ENCODE results near the gene RPL38. TPM values are rescaled to one million over a fixed set of nuclear protein-coding genes. Genes with fewer than 3 reads are reported as not detected.

The RPL38 gene
- total and polyA plus RNA-seq, 8 donors = 395 to 1,054 (median 577) TPM

GRCh38 chr17:74164446-74165045 lies 38.9 kb upstream of the RPL38 start:
- intact Hi-C loops (cut with DNase I) = no loop called here
- no peaks in the 10 kb centered on the region for H3K36me3 ChIP-seq

GRCh38 chr17:74165797-74166365 lies 37.6 kb upstream of the RPL38 start:
- Histone ChIP-seq H3K27ac (no peak overlapping the region), H3K9me3 (no peaks in the 10 kb centered on the region), H3K27me3 (no peaks in the 10 kb centered on the region), H3K4me1 (no peaks in the 10 kb centered on the region), H3K4me3 (no peak overlapping the region), H3K36me3 (no peaks in the 10 kb centered on the region)
- intact Hi-C loops (cut with DNase I) = no loop called here
- no peak for TF ChIP-seq CTCF (IDR thresholded peaks at IDR 0.05)
- no peak for FAIRE-seq
- no peak for ATAC-seq
- WGBS, 2 donors = 71 to 76% methylated on average over 8 of the region's 8 CpGs
- no peak for DNase-seq

More at GRCh38 chr17:74164446-74165045, 38.9 kb upstream of the RPL38 start:
- H3K27ac ChIP-seq = no peak overlapping the region
- no peak overlapping the region for H3K4me3 ChIP-seq
- no peaks in the 10 kb centered on the region for H3K27me3 ChIP-seq
- 80 to 85% methylated on average over 9 of the region's 9 CpGs for WGBS, 2 donors
- H3K9me3 ChIP-seq = no peaks in the 10 kb centered on the region
- no peaks in the 10 kb centered on the region for H3K4me1 ChIP-seq
- ATAC-seq (no peak), DNase-seq (no peak), FAIRE-seq (no peak)
- TF ChIP-seq CTCF (IDR thresholded peaks at IDR 0.05) = no peak

- 44 to 47% methylated on average over 1 of the region's 1 CpG for WGBS, 2 donors
- FAIRE-seq = no peak
- no peak overlapping the region for H3K4me3 ChIP-seq
- H3K27me3 ChIP-seq = no peaks in the 10 kb centered on the region
- DNase-seq = no peak
- no peaks in the 10 kb centered on the region for H3K9me3 ChIP-seq
- no peak for TF ChIP-seq CTCF (IDR thresholded peaks at IDR 0.05)
- no peaks in the 10 kb centered on the region for H3K36me3 ChIP-seq
- ATAC-seq = no peak
- no peak overlapping the region for H3K27ac ChIP-seq
- no peaks in the 10 kb centered on the region for H3K4me1 ChIP-seq
- intact Hi-C loops (cut with DNase I) = loop anchor here in 2 of 3 donors (10.0 kb wide), 1 partner anchor 736 kb away; no protein-coding TSS in a partner anchor
Measured at GRCh38 chr17:74170924-74171323, 32.6 kb upstream of the RPL38 start.

- H3K27me3 ChIP-seq = no peaks in the 10 kb centered on the region
- ATAC-seq (no peak), FAIRE-seq (no peak), DNase-seq (no peak)
- H3K36me3 ChIP-seq = no peaks in the 10 kb centered on the region
- H3K4me1 ChIP-seq = no peaks in the 10 kb centered on the region
- intact Hi-C loops (cut with DNase I) = loop anchor here in 2 of 3 donors (10.0 kb wide), 1 partner anchor 738 kb away; no protein-coding TSS in a partner anchor
- 12 to 25% methylated on average over 3 of the region's 3 CpGs for WGBS, 2 donors
- H3K9me3 ChIP-seq = no peaks in the 10 kb centered on the region
- no peak overlapping the region for H3K27ac ChIP-seq
- TF ChIP-seq CTCF (IDR thresholded peaks at IDR 0.05) = no peak
- H3K4me3 ChIP-seq = no peak overlapping the region
Measured at GRCh38 chr17:74172700-74173099, 30.8 kb upstream of the RPL38 start.

- peak; percentile 59 to 75 (median 68) for TF ChIP-seq CTCF (IDR thresholded peaks at IDR 0.05)
- no peaks in the 10 kb centered on the region for H3K27me3 ChIP-seq
- intact Hi-C loops (cut with DNase I) = loop anchor here in 2 of 3 donors (10.0 kb wide), 1 partner anchor 742 kb away; no protein-coding TSS in a partner anchor
- DNase-seq = peak in 4 of 6 donors; percentile 16 to 74 (median 56)
- H3K4me1 ChIP-seq = no peaks in the 10 kb centered on the region
- no peak for FAIRE-seq
- H3K36me3 ChIP-seq = no peaks in the 10 kb centered on the region
- ATAC-seq = peak; percentile 63 to 98 (median 93)
- WGBS, 2 donors = 31 to 39% methylated on average over 10 of the region's 10 CpGs
- H3K27ac ChIP-seq = no peak overlapping the region
- H3K9me3 ChIP-seq = no peaks in the 10 kb centered on the region
- H3K4me3 ChIP-seq = no peak overlapping the region
Measured at GRCh38 chr17:74176546-74177001, 26.9 kb upstream of the RPL38 start.

Data from pancreas (tissue), 10 donors.